IPS DF 4.7 (cell line): ENCODE results near the gene YBEY.
"Not testable (repeated sequence)": the region's sequence is repeated elsewhere in the genome, so short reads cannot be mapped to it uniquely, and the experiment has no call there.

Experiments
- DNase-seq: peaks from one replicate; pipeline ENCODE4 v3.0.0-alpha.2; 2013; ENCODE audit warnings: low spot score; ENCODE audit errors: extremely low read depth

Gene YBEY

GRCh38 chr21:46285761-46286647 is at the start of gene YBEY:
Gene YBEY (plus strand): TSS chr21:46286342. CDS start chr21:46286914, 572 bp downstream.
- no peak for DNase-seq

GRCh38 chr21:46237474-46237873 is 48.7 kb upstream of the YBEY start:
- DNase-seq = no peak

GRCh38 chr21:46239817-46240325 is 46.3 kb upstream of the YBEY start:
- DNase-seq = no peak

- not testable (repeated sequence) for DNase-seq
Measured at GRCh38 chr21:46241577-46241976, 44.6 kb upstream of the YBEY start.

GRCh38 chr21:46243325-46243724 is 42.8 kb upstream of the YBEY start:
- DNase-seq = no peak

GRCh38 chr21:46243960-46244361 is 42.2 kb upstream of the YBEY start:
- no peak for DNase-seq

- DNase-seq = no peak
Measured at GRCh38 chr21:46244602-46245001, 41.5 kb upstream of the YBEY start.

- DNase-seq = no peak
Measured at GRCh38 chr21:46245213-46245915, 40.8 kb upstream of the YBEY start.

GRCh38 chr21:46246345-46246744 is 39.8 kb upstream of the YBEY start:
- DNase-seq = no peak

GRCh38 chr21:46247699-46248421 is 38.3 kb upstream of the YBEY start:
- no peak for DNase-seq

- DNase-seq = no peak
Measured at GRCh38 chr21:46248422-46248782, 37.7 kb upstream of the YBEY start.

GRCh38 chr21:46248827-46249226 is 37.3 kb upstream of the YBEY start:
- no peak for DNase-seq

- no peak for DNase-seq
Measured at GRCh38 chr21:46250146-46250725, 35.9 kb upstream of the YBEY start.

- no peak for DNase-seq
Measured at GRCh38 chr21:46252840-46253239, 33.3 kb upstream of the YBEY start.

GRCh38 chr21:46253610-46254124 is 32.5 kb upstream of the YBEY start:
- no peak for DNase-seq

GRCh38 chr21:46254208-46254975 is 31.8 kb upstream of the YBEY start:
- DNase-seq = no peak

GRCh38 chr21:46255166-46255565 is 31.0 kb upstream of the YBEY start:
- DNase-seq = no peak

- no peak for DNase-seq
Measured at GRCh38 chr21:46255758-46256337, 30.3 kb upstream of the YBEY start.

GRCh38 chr21:46256501-46256994 is 29.6 kb upstream of the YBEY start:
- DNase-seq = no peak
